HepG2 (cell line): ENCODE results near the gene PHF10. TPM values are rescaled to one million over a fixed set of nuclear protein-coding genes. Genes with fewer than 3 reads are reported as not detected.

ENCODE experiments used
- HOXA7 ChIP-seq: sonication (generic); formaldehyde crosslinking; IDR thresholded peaks from 2 replicates; pipeline ENCODE4 v1.8.1; 2022; ENCODE audit warnings: mild to moderate bottlenecking, missing genetic modification reagents, moderate library complexity
- IKZF4 ChIP-seq: sonication (generic); formaldehyde crosslinking; IDR thresholded peaks from 2 replicates; pipeline ENCODE4 v1.5.1; 2020; ENCODE audit warnings: borderline replicate concordance, mild to moderate bottlenecking, low read depth, missing genetic modification reagents; ENCODE audit errors: not compliant biosample characterization
- KAT8 ChIP-seq: IDR thresholded peaks from 2 replicates; pipeline ENCODE4 v1.6.1; 2016; ENCODE audit warnings: missing genetic modification reagents, missing compliant biosample characterization
- KDM3A ChIP-seq: IDR thresholded peaks from 2 replicates; pipeline ENCODE4 v1.6.1; 2018; ENCODE audit warnings: low read depth, missing compliant biosample characterization
- KIAA2018 ChIP-seq: sonication (generic); formaldehyde crosslinking; IDR thresholded peaks from 2 replicates; pipeline ENCODE4 v1.5.0; 2020; ENCODE audit warnings: mild to moderate bottlenecking, missing genetic modification reagents, borderline replicate concordance
- MLX ChIP-seq: IDR thresholded peaks from 2 replicates; pipeline ENCODE4 v1.6.1; 2016
- NR0B2 ChIP-seq: sonication (generic); formaldehyde crosslinking; IDR thresholded peaks from 2 replicates; pipeline ENCODE4 v1.4.0; 2020; ENCODE audit warnings: mild to moderate bottlenecking, missing genetic modification reagents
- PHF5A ChIP-seq: IDR thresholded peaks from one replicate; pipeline ENCODE4 v1.6.1; 2018; ENCODE audit warnings: low read depth, missing genetic modification reagents; ENCODE audit not compliant: unreplicated experiment
- POGK ChIP-seq: sonication (generic); formaldehyde crosslinking; conservative IDR thresholded peaks from 2 replicates; pipeline ENCODE4 v1.8.0; 2022; ENCODE audit warnings: mild to moderate bottlenecking, moderate library complexity, missing genetic modification reagents
- UBTF ChIP-seq: sonication (generic); formaldehyde crosslinking; IDR thresholded peaks from 2 replicates; pipeline ENCODE4 v1.4.0; 2020; ENCODE audit warnings: mild to moderate bottlenecking, missing genetic modification reagents
- ZMYM4 ChIP-seq: sonication (generic); formaldehyde crosslinking; IDR thresholded peaks from 2 replicates; pipeline ENCODE4 v1.8.1; 2023; ENCODE audit warnings: mild to moderate bottlenecking, missing genetic modification reagents
- ZNF17 ChIP-seq: sonication (generic); formaldehyde crosslinking; IDR thresholded peaks from 2 replicates; pipeline ENCODE4 v1.5.0; 2020; ENCODE audit warnings: mild to moderate bottlenecking, missing genetic modification reagents
- ZNF616 ChIP-seq: sonication (generic); formaldehyde crosslinking; IDR thresholded peaks from 2 replicates; pipeline ENCODE4 v1.5.0; 2020; ENCODE audit warnings: low read depth, mild to moderate bottlenecking, missing genetic modification reagents
- polyA plus RNA-seq, 8 experiments: library from polyadenylated mRNA; depleted of rRNA in 3 of 8; stranded (reverse) in 7 of 8; unstranded in 1 of 8; fragments of >200 nt; fragmentation: Illumina TruSeq in 4 of 8; extraction: Trizol in 4 of 8; gene quantifications; 2 replicates each; pipeline versions ENCODE4 v1.2.1 to v1.2.3, GENCODE V29; 2011 to 2016; ENCODE audit warnings: low read depth in 4 of 8, missing spikeins in 1 of 8, mixed read lengths in 1 of 8; ENCODE audit not compliant: insufficient read depth in 1 of 8
- total RNA-seq, 5 experiments: library from RNA; depleted of rRNA; stranded (reverse); fragments of >200 nt; fragmentation: Illumina TruSeq; extraction: Trizol; gene quantifications; 2 replicates each; pipeline ENCODE4 v1.2.3, GENCODE V29; 2016; ENCODE audit warnings: low read depth in 1 of 5

The PHF10 gene
- total and polyA plus RNA-seq, 2 of the 13 experiments (the other 11 are each of a cell fraction or from before 2014, with no cell fraction given): 42.1 to 84.1 TPM

GRCh38 chr6:169725125-169726048 lies 1.1 kb upstream of the PHF10 start (continued):
- peak; percentile 15; the same call in 1 of the 2 replicates for TF ChIP-seq NR0B2 (CRISPR knock-in tag)
- TF ChIP-seq ZNF616 (CRISPR knock-in tag): no peak
- TF ChIP-seq HOXA7 (CRISPR knock-in tag): no peak
- peak; percentile 79 for TF ChIP-seq UBTF (CRISPR knock-in tag)
- peak; percentile 57 for TF ChIP-seq PHF5A (CRISPR knock-in tag)
- TF ChIP-seq KIAA2018 (CRISPR knock-in tag): no peak
- no peak for TF ChIP-seq ZNF17 (CRISPR knock-in tag)
- TF ChIP-seq IKZF4: no peak
- TF ChIP-seq KAT8: peak; percentile 41; the same call in 1 of the 2 replicates
- TF ChIP-seq POGK (CRISPR knock-in tag): peak; percentile 89
- peak; percentile 53 for TF ChIP-seq MLX (CRISPR knock-in tag)
- no peak; the same call in none of the 2 replicates for TF ChIP-seq ZMYM4 (CRISPR knock-in tag)
- peak; percentile 59; the same call in 1 of the 2 replicates for TF ChIP-seq KDM3A (CRISPR knock-in tag)
